NCI-H128 (cell line): Measurements from ENCODE around the gene IGSF3.

Experiments
- DNase-seq: peaks from one replicate; lab custom pipeline; 2025; ENCODE audit not compliant: unreplicated experiment; lab: John Stamatoyannopoulos, UW

The IGSF3 gene

DNA sequence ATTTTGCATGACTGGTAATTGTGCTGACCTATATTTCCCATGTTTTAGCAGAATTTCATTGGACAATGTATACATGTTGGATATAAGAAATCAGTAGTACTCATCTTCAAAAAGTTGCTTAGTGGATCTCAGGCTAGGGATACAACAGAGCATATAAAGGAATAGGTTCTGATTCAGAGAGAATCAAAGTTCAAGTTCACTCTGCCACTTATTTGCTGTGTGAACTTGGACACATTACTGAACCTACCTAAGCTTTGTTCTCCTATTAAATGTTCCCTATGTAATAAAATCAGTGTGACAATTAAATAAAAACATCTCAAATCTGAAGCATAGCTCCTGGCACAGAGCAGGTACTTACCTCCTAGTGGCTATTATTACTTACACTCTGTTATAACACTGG is 106.0 kb downstream of the IGSF3 start:
- no peak for DNase-seq

- no peak for DNase-seq
Measured at GRCh38 chr1:116560704-116561490, 106.6 kb downstream of the IGSF3 start.

GRCh38 chr1:116559304-116559761 is 108.2 kb downstream of the IGSF3 start:
- DNase-seq, result no peak

- DNase-seq, result no peak
Measured at GRCh38 chr1:116558571-116558970, 109.0 kb downstream of the IGSF3 start.

GRCh38 chr1:116558140-116558549 is 109.4 kb downstream of the IGSF3 start:
- no peak for DNase-seq

DNA sequence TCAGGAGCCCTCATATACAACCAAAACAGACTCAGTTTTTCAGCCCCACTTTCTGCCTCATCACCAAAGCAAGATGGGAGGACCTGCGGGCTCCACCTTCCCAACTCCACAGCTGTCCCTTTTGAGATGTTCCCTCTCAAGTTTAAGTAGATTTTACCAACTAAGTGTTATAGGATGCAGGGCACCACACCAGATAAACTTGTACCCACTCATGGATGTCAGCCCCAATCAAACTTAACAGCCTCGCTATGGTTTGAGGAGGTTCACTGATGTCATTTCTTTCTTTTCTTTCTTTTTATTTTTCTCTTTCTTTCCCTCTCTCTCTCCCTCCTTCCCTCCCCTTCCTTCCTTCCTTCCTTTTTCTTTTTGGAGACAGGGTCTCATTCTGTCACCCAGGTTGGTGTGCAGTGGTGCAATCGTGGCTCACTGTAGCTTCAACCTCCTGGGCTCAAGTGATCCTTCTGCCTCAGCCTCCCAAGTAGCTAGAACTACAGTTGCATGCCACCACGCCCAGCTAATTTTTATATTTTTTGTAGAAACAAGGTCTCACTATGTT is 110.1 kb downstream of the IGSF3 start:
- no peak for DNase-seq

DNA sequence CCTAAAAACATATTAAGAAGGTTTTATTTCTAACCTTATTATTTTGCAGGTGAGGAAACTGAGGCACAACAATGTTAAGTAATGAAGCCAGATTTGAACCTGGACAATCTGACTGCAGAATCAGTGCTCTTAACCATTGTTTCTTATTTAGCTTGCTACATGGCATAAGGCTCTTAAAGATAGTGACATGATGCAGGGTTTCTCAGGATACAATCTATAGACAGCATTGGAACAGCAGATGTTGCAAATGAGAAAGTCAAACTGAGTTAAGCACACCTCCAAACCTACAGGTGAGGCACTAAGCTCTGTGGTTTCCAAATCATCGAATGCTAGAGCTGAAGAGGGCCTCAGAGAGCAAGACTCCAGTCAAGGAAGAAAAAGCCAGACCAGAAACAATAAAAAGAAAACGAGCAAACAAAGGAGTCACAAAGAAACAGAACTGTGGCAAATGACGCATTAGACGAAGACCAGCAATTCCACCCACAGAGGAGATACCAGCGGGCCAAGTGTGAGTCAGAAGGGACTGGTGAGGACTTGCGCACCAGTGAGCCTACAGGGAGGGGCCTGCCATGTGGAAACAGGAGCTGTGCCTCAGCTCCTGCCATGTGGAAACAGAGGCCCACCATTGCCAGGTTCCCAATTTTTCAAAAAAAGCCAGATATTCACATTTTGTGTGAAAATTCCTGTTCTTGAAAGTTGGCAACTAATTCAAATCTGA is 111.1 kb downstream of the IGSF3 start:
- DNase-seq, result no peak

- DNase-seq, result no peak
Measured at GRCh38 chr1:116554924-116555323, 112.6 kb downstream of the IGSF3 start.

GRCh38 chr1:116553386-116554115 is 114.0 kb downstream of the IGSF3 start:
- DNase-seq, result no peak

DNA sequence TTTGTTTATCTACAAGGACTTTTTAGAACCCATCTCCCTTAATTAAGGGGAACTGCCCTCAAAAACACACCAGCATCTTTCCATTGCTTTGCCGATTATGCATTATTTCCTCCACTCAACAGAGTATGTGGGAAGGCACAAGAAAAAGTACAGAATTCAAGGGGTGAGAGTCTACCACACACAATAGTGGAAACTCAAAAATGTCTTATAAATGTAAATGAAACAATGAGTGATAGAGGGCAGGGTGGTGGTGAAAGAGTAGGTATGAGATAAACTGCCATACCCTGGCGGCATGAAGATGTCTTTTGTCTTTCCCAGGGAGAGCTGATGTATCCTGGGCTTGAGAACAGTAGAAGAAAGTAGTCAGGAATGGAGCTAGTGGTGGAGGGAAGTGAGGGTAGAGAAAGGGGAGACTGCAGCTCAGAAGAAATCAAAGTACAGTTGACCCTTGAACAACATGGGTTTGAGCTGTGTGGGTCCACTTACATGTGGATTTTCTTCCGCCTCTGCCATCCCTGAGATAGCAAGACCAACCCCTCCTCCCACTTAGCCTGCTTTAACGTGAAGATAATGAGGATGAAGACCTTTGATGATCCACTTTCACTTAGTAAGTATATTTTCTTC is 121.1 kb downstream of the IGSF3 start:
- no peak for DNase-seq

DNA sequence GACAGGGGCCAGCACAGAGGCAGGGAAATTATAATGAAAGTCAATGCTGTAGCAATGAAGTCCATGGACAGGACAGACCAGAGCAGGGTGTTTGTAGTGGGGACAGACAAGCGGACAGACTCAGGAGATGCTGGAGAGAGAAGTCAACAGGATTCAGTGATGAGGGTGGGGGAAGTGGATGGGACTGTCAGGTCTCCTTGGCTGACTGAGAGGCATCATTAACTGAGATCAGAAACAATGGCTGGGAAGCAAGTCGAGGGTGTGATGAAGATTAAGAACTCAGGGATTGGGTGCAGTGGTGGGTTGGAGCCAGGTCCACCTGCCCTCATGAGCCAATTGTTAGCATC is 122.2 kb downstream of the IGSF3 start:
- DNase-seq, result no peak

- DNase-seq, result no peak
Measured at GRCh38 chr1:116544588-116545358, 122.8 kb downstream of the IGSF3 start.

- DNase-seq, result no peak
Measured at GRCh38 chr1:116540088-116540487, 127.4 kb downstream of the IGSF3 start.

GRCh38 chr1:116538544-116538943 is 129.0 kb downstream of the IGSF3 start:
- DNase-seq, result no peak

GRCh38 chr1:116537898-116538297 is 129.6 kb downstream of the IGSF3 start:
- no peak for DNase-seq

DNA sequence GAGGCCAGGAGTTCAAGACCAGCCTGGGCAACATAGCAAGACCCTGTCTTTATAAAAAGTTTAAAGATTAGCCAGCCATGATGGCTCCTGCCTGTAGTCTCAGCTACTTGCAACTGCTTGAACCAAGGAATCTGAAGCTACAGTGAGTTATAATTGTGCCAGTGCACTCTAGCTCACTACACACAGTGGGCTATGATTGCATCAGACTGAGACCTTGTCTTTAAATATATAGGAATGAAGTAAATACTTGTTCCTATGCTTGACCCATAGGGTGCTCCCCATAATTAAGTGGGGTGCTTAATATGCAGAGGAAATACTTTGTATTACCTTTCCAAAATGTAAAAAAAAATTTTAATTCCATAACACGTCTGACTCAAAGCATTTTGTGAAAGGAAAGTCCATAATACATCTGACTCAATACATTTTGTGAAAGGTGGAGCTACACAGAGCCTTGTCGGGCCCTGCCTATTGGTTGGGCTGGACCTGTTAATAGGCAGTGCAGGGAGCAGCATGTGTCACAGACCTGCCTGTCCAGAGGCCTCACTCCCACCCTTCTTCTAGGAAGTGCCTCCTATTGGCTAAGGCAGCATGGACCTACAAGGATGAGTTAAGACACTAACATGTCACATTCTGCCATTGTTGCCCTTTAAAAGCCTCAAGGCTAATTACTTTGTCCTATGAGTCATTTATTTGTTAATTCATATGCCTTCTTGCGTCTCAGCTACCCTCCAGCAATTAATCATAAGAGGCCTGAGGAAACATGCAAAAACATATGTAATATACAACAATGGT is 130.3 kb downstream of the IGSF3 start:
- DNase-seq, result no peak

GRCh38 chr1:116534014-116534739 is 133.4 kb downstream of the IGSF3 start:
- no peak for DNase-seq

DNA sequence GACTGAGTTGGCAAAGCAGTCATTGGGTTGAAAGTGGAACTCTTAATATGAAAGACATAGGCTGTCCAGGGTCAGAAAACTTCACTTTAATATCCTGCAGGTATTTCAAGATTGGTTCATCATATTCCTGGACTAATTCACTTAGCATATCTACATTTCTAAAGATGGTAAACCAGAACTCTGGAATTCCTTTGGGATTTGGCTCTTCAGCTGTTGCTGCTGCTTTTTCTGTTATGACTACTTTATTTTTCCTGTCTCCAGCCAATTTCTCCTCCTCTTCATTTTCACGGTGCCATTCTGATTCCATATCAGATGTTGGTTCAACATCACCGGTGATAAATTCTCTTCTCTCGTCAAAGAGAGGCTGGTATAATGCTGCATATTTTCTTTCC is 134.1 kb downstream of the IGSF3 start:
- DNase-seq, result no peak
